CMK (cell line): ENCODE measurements around the gene FYN.
A peak's percentile ranks its signal among the peaks of the same experiment; 100 is the strongest.
"Not testable (repeated sequence)": the region's sequence is repeated elsewhere in the genome, so short reads cannot be mapped to it uniquely, and the experiment has no call there.

Experiments
- DNase-seq: peaks from one replicate; pipeline ENCODE4 v3.0.0-alpha.2; 2010; ENCODE audit warnings: low read depth

The FYN gene

DNA sequence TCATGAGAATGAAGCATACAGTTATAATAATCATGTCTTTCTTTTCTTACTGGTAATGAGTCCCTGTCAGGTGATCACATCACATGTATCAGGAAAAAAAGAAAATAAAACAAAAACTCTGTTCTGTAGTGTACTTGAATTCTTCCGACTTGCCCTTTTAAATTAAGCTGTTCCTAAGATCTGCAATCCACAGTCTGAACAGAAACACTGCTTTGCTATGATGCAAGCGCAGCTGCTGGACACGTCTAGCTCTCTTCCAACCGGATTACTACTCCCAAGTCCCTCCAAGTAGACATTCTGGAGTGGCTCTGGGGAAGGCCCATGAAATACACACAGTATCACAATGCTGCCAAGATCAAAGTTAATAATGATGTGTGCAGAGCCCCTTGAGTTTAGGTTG is 83.7 kb downstream of the FYN start:
- DNase-seq, result no peak

DNA sequence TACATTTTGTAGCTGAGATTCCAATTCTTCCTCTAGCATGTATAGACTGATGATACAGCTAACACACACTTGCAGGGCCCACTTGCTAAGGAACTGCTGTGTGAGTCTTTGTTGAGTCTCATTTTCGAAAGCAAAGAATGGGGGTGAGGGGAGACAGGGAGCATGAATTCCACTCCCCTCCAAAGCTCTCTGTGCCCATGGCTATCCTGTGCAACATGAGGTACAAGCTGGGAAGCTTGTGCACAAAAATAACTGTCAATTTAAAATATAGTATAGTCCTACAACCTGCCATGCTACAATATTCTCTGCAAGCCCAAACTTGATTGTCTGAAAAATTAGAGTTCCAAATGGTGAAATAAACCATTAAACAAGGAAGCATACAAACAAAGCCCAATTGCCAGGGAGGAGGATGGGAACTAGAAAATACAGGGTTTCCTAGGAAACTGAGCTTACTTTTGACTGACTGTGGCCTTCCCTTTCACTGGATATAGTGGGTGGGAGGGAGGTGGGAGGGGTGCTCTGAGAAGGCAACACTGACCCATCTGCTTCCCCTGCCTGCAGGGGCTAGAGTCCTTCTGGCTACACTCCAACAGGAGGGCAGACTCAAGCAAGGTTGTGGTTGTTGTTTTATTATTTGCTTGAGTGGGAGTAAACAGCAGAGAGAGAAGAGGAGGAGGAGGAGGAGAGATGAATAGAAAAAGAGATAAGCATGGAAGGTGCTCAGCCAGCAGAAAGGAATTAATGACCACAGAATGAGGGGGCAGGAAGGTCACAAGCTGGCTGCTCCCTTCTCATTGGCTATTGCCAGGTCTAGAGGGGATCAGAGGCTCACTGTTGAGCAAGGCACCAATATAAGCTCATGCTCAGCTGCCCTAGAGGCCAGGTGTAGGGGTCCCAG is 84.6 kb downstream of the FYN start:
- peak; percentile 51 for DNase-seq

DNA sequence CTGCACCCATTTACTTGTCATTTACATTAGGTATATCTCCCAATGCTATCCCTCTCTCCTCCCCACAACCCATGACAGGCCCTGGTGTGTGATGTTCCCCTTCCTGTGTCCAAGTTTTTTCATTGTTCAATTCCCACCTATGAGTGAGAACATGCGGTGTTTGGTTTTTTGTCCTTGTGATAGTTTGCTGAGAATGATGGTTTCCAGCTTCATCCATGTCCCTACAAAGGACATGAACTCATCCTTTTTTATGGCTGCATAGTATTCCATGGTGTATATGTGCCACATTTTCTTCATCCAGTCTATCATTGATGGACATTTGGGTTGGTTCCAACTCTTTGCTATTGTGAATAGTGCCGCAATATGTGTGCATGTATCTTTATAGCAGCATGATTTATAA is 87.1 kb downstream of the FYN start:
- DNase-seq, result not testable (repeated sequence)

DNA sequence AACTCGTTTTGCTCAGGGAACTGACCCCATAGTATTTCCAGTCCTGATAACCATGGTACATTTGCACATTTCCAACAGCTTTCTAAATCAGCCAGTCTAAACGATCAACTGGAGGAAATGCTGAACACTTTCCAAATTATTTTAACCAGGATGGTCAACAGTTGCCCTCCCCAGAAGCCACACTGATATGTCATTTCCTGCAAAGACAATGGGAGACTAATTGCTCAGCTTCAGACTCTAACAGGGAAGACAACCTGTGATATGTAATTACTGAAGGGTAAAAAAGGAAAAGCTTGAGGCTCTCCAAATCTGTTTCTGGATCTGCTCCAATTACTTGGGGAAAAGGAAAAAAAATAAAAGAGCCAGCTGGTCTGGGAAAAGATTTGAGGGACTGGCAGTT is 88.8 kb downstream of the FYN start:
- no peak for DNase-seq

DNA sequence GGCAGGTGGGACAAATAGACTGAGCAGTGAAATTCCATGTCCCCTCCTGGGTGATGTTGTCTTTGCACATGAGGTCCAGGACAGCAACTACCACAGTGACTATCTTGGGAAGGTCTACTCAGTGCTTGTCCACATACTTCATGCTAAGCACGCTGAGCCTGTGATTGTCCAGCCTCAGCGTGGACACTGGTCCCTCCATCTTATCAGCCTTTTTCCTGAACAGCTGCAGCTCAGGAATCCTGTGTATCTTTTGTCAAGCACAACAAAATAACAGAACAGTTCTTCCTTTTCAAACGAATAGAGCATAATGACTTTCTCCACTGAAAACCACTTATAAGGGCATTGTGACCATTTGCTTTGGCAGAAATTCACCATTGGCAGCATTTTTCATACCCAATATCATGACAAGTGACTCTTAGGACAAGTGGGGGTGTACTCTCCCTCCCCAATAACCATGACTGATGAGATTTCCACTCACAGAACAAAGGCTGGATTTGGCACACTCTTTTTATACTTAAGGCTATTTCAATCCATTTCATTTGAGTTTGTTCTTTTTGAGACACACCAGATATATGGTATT is 90.3 kb downstream of the FYN start:
- no peak for DNase-seq

DNA sequence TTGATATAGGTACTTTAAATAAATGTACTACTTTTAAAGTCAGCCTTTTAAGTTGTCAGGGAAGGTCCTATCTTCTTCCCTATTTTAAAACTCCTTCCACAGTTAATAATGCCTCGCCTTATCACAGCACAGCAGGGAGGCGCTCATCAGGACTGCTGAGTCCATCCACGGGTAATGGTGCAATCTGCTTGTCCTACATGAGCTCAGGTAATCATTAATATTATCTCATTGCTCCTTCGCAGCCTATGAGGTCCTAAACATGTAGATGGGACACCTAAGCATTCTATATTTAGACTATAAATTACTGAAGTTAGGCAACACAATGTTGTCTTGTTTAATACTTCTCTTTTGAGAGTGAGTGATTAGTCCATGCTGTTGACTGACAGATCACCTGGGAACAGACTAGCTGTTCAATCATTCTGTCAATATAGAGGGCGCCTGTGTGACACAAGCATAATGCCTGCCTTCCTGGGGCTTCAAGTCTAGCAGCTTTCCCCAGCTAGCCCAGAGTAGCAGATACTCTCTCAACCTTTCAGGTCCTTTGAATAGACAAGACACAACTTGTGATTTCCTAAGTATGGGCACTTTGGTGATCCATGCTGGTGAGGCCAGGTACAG is 91.0 kb downstream of the FYN start:
- no peak for DNase-seq

DNA sequence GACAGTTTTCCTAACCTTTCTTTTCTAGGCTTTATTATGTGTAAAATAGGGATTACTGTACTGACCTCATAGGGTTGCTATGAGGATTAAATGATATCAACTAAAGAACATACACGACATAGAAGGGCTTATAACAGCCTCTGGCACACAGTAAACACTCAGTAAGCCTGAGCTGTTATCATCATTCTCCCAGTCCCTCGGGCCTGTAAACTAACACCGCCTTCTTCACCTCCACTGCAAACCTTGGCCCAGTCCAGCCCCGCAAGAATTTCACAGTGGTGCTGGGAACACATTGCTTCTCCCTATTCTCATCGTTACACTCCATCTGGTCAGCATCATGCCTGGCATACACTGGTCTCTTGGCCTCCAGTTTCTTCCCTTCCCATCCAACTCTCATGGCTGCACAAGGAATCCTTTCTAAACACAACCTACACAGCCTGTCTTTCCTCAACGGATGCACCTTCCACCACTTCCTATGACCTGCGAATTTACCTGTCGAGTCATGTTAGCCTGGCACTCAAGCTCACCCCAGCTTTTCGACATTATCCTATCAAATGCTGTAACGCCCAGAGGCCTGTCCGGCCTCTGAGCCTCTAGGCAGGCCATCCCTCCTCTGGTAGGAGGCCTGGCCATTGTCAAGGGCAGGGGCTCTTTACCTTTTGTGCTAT is 92.1 kb downstream of the FYN start:
- no peak for DNase-seq

DNA sequence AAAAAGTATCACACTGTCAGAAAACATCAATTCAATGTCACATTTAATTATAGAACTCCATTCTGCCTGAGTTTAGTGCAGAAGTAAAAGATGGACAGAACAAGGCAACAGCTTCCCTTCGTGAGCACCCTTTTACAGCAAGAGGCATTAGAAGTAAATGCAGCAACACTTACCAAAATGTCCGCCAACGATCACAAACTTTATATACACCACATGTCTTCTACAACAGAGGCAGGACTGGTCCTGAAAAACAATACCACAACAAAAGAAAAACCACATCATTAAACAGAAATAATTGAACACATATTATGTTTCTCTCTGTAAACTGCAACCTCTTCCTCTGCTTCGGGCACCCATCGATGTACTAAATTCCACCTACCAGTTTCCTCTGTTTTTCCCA is 92.9 kb downstream of the FYN start:
- no peak for DNase-seq

DNA sequence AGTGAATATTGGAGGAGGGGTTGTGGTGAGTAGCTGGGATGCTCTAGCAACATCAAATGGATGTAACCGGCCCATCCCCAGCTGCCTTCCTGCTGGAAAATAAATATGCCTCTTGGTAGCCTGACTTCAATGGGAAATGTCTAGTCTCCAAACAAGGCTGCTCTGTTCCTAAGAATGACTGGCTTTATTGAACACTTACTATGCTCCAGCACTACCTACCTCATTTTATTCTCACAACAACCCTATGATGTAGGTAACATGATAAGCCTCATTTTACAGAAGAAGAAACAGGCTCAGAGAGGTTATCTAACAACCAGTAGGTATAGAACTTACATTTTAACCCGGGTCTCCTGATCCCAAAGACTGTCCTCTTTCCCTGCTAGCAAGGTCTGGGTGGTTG is 93.6 kb downstream of the FYN start:
- no peak for DNase-seq

DNA sequence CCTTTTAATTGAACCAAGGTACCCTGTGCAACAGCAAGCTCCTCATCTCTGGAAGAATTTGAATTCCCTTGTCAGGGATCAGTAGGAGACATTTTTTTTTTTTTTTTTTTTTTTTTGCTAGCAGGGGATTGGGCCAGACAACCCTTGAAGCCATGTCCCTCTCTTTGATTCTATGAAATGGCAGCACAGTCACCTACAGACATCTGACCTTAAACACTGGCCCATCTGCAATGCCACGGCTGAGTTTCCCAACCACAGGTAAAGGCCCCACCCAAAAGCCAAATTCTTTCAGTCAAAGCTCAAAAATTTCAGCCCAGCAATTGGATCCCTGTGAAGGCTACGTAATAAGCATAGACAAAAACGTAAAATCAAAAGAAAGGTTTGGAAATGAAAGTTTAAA is 94.2 kb downstream of the FYN start:
- no peak for DNase-seq

DNA sequence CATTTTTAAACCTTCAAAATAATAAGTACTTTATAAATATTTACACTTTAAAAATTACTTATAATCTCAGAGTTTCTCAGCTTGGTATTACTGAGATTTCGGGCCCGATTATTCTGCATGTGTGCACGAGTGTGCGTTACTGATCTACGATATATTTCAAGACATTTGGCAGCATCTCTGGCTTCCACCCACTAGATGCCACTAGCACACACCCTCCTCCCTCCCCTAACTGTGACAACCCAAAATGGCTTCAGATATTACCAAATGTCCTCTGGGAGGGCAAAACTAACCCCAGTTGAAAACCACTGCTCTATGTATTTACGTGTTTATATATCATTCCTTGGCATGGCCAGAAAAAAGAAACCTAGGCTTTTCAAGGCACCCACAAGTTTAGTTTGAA is 95.9 kb downstream of the FYN start:
- no peak for DNase-seq

DNA sequence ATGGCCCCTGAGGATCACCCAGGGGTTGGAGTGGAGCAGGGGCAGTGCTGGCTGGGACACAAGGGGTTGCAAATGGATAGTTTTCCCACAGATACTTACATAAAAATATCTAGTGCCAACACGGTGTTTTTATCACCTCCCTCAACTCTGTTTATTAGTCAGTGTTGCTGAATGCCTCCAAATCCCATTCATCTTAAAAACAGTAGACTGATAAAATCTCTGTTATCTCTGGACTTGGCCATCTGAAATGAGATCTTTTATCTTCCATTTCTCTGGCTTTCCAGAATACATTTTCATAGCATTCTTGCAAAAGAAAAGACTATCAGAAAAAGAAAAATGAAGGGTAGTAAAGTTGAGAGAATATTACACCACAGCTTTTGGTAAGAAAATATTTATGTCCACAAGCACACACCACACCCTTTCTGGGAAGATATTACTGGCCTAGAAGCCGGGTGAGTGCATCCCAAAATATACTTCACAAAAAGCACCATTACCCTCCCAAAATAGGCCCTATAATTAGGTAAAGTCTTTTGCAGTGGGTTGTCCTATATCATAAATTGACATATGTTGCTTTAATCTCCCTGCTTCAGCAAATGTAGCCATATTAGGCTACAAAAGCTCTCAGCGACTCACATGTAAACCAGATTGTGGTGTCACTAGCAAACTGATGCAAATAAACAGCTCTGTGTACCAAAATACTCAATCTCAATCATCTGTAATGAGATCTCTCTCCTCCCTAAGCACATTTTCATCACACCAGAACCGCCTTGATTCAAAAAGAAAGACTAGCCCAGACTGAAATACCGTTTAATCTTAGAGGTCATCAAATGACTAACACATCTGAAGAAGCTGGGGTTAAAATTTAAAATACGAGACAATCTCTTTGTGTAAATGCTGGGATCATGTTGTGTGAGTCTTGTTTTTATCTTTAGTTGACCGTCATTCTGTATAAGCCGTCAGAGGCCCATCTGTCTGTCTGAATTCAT is 96.7 kb downstream of the FYN start:
- DNase-seq, result no peak

DNA sequence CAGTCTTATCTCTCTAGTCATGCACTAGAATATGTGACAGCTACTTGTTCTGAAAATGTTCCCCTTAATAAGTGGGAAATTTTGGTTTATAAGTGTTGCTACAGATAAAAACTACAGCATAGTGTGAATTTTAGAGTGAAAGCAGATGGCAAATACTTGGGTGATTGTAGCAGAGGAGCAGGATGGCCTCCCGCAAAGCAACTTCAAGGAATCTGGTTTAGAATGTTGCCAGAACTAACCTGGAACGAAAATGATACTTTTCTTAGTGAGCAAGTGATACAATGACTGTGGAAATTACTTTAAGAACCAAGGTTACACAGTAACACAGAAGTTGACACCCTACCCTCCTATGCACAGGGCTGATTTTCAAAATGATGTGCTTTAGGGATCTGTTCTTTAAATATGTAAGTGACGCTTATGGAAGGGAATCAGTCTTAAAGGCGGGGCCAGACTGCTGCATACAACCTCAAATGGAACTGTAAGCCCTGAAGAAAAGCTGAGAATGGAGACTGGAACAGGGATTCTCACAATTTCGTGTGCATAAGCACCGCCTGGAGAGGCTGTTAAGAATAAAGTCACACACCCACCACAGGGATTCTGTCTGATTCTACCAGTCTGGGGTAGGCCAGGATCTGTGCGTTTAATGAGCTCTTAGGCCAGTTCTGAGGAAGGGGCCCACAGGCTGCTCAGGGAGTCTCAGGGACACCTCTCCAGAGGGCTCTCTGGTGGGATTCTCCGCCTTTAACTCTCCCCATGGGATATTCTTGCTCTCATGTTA is 97.9 kb downstream of the FYN start:
- no peak for DNase-seq

DNA sequence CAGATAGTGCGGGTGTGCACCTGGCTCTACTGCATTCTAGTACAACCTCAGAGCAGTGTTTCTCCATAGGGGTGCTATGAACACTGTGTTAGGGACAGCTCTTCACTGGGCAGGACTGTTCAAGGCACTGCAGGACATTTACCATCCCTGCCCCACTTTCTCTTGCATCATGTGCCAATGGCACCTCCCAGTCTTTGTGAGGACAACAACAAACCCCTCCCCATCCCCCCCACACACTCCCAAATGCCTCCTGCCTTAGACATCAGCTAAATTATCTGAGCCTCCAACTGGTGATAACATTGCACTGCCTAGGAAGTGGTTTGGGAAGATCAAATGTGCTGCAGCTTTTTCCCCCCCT is 98.9 kb downstream of the FYN start:
- DNase-seq, result no peak

DNA sequence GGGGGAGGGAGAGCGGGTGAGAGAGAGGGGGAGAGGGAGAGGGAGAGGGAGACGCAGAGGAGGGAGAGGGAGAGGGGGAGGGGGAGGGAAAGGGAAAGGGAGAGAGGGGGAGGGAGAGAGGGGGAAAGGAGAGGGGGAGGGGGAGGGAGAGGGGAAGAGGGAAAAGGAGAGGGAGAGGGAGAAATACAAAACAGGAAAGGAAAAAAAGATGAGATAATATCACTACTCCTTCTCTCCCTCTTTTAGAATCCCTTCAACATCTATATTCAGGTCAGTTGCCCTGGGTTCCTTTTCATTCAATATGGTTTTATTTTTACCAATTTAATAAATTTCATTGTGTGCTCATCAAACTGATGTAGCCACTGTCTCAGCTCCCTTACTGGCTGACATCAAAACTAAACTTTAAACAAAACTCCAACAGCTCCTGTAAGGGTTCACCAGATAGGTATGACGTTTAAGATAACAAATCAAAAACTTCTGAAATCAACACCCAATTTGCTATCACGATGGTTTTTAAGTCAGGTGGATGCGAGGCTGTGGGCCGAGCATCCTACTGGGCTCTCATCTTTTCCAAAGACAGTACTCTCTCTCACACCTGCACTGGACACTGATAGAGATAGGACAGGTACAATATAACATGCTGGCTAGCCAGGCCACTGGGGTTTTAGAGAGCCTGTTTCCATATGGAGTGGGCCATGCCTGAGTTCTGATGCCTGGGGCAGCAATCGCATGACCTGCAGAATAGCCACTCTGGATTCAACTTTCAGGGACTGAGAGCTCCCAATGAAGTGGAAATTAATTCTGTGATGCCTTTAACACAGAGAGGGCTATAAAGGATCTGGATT is 99.5 kb downstream of the FYN start:
- DNase-seq, result no peak

DNA sequence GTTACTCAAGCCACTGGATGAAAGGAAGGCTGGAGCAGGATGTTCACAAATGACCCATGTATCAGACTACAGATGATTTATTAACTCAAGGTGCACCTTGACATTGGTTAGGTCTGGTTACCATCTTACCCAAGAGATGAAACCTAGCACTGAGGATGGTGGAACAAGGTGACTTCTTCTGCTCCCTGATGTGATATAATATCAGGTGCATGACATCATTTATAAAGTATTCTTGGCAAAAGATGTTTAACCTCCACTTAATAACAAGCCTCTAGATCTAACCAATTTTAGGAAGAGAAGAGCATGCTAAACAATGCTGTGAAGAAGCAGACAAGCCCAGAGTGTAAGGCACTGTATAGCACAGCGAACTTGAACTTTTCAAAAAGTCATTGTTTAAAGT is 100.9 kb downstream of the FYN start:
- no peak for DNase-seq

DNA sequence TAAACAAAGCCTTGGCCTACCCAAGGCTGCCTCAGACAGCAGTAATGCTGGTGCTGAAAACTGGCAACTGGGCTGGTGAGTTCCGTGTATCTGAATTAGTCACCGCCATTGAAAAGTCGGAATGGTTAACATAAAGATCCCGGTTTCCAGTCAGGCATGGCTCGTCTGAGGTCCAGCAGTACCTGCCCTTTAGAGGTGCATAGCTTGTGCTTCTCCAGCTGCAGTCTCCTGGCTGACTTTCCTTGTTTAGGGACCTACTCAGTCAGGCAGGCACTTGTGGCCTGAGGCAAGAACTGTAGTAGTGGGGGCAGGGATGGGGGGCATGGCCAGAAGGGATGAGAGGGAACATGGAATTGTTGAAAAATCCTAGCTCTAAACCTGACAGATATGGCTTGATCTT is 101.6 kb downstream of the FYN start:
- DNase-seq, result no peak

DNA sequence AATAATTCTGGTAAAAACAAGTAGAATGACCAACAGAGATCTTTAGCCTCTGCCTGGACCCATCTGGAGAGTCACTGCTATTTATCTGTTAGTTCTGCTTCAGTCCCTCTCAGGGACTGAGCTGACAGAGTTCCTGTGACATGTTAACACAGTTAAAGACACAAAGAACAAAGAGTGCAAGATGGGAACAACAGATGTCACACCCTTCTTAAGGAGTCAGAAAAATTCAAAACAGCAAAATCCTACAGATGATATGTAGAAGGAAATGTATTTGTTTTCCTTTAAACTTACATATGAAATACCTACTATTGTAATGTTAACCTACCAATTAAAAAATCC is 102.2 kb downstream of the FYN start:
- DNase-seq, result no peak

DNA sequence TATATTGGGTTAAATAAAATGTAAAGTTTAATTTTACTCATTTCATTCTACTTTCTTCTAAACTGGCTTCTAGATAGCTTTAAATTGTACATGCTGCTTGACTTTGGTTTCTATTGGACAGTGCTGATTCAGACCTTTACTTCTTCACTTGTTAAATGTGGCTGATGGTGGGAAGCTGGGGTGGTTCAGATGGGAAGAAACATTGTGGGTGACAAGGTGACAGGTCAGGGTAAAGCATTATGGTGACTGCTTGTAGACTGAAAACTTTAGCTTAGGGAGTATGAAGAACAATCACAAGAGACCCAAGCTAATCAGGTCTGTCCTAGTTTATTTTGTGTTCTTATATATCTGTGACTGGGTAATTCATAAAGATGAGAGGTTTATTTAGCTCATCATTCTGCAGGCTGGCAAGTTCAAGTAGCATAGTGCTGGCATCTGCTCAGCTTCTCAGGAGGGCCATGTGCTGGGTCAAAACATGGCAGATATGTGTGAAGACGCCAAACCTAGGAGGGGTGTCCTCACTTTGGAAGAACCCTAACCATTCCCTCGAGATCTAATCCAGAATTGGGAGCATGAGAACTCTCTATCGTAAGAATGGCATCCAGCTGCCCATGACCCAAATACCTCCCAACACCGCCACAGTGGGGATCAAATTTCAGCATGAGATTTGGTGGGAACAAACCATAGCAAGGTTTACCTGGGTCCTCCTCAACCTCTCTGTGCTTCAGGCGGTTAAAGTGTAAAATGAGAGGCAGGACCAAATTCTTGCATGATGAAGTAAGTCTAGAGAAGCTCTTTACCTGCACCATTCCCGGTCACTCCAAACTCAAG is 102.8 kb downstream of the FYN start:
- no peak for DNase-seq
